AG09309 (cell line): ENCODE measurements around the gene GPR157.

ENCODE experiments used
- DNase-seq: peaks from one replicate; pipeline ENCODE4 v3.0.0-alpha.2; 2010; ENCODE audit warnings: low read depth
- H3K4me3 ChIP-seq: 2 replicates; pipeline ENCODE4 v1.5.1; 2011; ENCODE audit warnings: mild to moderate bottlenecking, low read depth, low read length, moderate library complexity; ENCODE audit not compliant: control insufficient read depth
- TF ChIP-seq, protein P1 (sequence below): IDR thresholded peaks from 2 replicates; pipeline ENCODE4 v1.5.1; 2011; ENCODE audit warnings: mild to moderate bottlenecking, low read depth, low read length, inconsistent platforms; ENCODE audit not compliant: insufficient read depth, control insufficient read depth; ENCODE audit errors: missing control alignments

Gene GPR157, protein sequence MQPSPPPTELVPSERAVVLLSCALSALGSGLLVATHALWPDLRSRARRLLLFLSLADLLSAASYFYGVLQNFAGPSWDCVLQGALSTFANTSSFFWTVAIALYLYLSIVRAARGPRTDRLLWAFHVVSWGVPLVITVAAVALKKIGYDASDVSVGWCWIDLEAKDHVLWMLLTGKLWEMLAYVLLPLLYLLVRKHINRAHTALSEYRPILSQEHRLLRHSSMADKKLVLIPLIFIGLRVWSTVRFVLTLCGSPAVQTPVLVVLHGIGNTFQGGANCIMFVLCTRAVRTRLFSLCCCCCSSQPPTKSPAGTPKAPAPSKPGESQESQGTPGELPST

DNA sequence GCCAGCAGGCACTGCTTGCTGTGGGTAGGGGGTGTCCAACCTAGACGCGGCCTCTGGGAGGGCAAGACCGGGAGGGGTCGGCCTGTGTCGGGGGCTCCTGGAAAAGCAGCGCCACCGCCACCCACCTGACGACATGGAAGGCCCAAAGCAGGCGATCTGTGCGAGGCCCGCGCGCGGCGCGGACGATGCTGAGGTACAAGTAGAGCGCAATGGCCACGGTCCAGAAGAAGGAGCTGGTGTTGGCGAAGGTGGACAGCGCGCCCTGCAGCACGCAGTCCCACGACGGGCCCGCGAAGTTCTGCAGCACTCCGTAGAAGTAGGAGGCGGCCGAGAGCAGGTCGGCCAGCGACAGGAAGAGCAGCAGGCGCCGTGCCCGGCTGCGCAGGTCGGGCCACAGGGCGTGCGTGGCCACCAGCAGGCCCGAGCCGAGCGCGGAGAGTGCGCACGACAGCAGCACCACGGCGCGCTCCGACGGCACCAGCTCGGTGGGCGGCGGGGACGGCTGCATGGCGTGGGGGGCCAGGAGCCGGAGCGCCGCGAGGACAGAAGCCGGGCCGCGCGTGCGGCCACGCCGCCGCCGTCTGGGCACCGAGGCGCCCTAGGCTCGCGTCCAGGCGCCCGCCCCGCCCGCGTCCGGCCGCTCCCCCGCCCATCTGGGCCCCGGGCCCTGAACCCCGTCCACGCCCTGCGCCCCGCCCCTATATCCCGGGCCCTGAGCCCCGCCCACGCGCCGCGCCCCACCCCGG lies at the start of gene GPR157:
TSS of gene GPR157 (minus strand) at position 583 of the 746 bp plus-strand sequence. CDS start at position 508, 75 bp downstream.
- H3K4me3 ChIP-seq: peak within 1 kb of the TSS; percentile 74
- TF ChIP-seq, protein P1, sequence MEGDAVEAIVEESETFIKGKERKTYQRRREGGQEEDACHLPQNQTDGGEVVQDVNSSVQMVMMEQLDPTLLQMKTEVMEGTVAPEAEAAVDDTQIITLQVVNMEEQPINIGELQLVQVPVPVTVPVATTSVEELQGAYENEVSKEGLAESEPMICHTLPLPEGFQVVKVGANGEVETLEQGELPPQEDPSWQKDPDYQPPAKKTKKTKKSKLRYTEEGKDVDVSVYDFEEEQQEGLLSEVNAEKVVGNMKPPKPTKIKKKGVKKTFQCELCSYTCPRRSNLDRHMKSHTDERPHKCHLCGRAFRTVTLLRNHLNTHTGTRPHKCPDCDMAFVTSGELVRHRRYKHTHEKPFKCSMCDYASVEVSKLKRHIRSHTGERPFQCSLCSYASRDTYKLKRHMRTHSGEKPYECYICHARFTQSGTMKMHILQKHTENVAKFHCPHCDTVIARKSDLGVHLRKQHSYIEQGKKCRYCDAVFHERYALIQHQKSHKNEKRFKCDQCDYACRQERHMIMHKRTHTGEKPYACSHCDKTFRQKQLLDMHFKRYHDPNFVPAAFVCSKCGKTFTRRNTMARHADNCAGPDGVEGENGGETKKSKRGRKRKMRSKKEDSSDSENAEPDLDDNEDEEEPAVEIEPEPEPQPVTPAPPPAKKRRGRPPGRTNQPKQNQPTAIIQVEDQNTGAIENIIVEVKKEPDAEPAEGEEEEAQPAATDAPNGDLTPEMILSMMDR: peak; percentile 15
- no peak for DNase-seq

DNA sequence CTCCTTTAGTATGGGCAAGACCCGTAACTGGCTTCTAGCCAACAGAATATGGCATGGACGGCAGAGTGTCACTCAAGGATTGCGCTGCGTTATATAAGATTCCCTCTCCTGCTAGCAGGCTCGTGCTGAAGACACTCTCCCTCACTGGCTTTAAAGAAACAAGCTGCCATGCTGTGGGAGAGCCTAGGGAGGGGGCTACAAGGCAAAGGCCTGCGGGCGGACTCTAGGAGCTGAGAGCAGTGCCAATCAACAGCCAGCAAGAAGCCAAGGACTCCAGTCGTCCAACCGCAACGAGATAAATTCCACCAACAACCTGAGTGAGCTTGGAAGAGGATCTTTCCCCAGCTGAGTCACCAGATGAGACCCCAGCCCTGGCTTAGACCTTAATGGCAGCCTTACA lies 45.9 kb upstream of the GPR157 start:
- no peak for DNase-seq
- TF ChIP-seq, protein P1: no peak
- H3K4me3 ChIP-seq: no peak overlapping the region

DNA sequence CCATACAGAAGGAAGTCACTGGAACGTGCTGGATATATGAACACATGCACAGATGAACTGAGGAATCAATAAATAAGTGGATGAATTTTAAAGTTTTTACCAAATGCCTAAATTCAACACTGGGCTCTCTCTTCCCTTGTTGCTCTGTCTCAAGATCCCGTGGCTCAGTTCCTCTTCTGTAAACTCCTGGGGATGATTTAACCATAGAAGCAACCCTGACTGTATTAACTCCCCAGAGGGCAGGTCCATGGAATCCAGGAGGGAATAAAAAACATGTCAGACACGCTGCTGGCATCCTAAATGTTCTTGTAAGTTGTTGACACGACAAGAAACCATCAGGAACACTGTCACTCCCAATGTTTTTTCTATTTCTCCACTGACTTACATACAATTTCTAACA lies 45.3 kb upstream of the GPR157 start:
- H3K4me3 ChIP-seq: no peak overlapping the region
- DNase-seq: no peak
- TF ChIP-seq, protein P1: no peak

DNA sequence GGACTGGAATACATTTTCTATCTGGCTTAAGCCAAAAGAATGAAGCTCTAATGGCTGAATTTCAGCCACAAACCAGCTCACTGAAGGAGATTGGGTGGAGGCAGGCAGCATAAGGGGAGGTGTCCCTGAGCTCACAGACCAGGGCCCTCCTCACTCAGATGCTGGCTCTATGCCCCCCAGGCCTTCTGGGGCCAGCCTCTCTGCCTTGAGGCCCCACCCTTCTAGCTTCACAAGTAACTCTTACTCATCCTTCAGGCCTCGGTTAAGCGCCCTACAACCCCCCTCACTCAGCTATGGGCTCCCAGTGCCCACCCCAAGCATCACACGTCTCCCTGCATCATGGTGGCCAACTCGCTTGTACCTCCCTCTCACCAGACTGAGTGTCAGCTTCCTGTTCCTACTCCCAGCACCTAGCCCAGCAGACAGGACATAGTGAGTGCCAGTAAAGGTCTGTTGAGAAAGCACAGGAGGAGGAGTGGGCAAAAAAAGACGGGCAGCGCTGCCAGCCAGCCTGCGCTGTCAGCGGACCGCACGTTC lies 40.8 kb upstream of the GPR157 start:
- TF ChIP-seq, protein P1: no peak
- no peak overlapping the region for H3K4me3 ChIP-seq
- no peak for DNase-seq

DNA sequence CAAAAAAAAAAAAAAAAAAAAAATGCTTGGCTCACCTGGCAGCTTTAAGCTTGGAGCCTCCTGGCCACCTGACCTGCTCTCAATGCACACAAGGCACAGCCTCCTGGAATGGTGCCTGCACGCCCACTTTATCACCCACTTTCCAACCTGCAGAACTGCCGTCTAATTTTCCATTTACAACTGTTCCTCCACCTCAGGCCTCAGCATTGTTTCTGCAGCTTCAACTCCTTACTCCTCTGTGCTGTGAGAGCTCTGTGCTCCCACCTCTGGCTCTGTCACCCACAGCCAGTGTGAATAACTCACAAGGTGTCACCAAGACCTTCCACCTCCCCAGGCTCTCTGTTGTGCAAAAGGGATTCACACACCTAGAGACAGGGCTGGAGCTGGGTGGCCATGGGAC lies 38.7 kb upstream of the GPR157 start:
- no peak overlapping the region for H3K4me3 ChIP-seq
- no peak for DNase-seq

More for the DNA sequence above, 38.7 kb upstream of the GPR157 start:
- TF ChIP-seq, protein P1: no peak
